ENCODE results near the gene TSC22D4. TPM values are rescaled to one million over a fixed set of nuclear protein-coding genes. Genes with fewer than 3 reads are reported as not detected.
"Not testable (repeated sequence)": the region's sequence is repeated elsewhere in the genome, so short reads cannot be mapped to it uniquely, and the experiment has no call there.

The TSC22D4 gene
- total RNA-seq, 2 experiments from 2014 or later, result 81.4 to 83.7 TPM

DNA sequence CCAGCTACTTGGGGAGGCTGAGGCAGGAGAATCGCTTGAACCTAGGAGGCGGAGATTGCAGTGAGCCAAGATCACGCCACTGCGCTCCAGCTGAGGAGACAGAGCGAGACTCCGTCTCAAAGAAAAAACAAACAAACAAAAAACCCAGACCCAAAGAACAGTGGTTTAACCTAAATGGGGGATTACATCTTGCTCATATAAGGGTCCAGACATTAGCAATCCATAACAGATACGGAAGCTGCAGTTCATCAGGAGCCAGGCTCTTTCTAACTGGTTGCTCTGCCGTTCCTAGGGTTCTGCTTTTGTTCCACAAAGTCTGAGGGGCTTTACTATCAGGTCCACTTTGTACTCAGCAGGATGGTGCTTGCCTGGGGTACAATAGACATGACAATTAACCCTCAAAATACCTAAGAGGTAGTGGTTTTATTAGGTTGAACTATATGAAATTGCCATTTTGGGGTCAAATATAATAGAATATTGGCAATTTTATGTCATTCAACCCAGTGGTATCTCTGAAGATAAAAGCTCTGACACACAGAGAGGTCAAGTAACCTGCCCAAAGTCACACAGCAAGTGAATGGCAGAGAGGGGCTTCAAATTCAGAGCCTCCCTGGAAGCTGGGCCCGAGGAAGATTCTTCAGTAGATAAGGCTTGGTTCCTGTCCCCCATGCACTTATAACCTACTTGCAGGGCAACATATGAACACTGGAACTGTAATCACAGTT is 26.0 kb upstream of the TSC22D4 start:
- Mint-ChIP-seq H3K27me3 (no peaks in the 10 kb centered on the region), H3K9me3 (no peaks in the 10 kb centered on the region), H3K36me3 (no peaks in the 10 kb centered on the region), H3K27ac (no peak overlapping the region), H3K4me3 (no peak overlapping the region), H3K4me1 (peaks cover 3% of the 10 kb centered on the region)
- DNase-seq, result no peak

GRCh38 chr7:100504031-100504430 is 25.0 kb upstream of the TSC22D4 start:
- not testable (repeated sequence) for H3K9me3 Mint-ChIP-seq, H3K4me1 Mint-ChIP-seq, DNase-seq, H3K27ac Mint-ChIP-seq, H3K4me3 Mint-ChIP-seq, H3K27me3 Mint-ChIP-seq, H3K36me3 Mint-ChIP-seq

DNA sequence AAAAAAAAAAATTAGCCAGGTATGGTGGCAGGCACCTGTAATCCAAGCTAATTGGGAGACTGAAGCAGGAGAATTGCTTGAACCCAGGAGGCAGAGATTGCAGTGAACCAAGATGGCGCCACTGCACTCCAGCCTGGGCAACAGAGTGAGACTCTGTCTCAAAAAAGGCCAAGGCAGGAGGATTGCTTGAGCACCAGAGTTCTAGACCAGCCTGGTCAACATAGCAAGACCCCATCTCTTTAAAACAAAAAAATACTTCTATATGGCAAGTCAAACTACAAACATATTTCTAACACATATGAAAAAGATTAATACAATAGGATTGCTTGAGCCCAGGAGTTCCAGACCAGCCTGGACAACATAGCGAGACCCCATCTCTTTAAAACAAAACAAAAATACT is 21.7 kb upstream of the TSC22D4 start:
- H3K36me3 Mint-ChIP-seq, H3K27ac Mint-ChIP-seq, H3K9me3 Mint-ChIP-seq, H3K4me1 Mint-ChIP-seq, H3K27me3 Mint-ChIP-seq, H3K4me3 Mint-ChIP-seq, DNase-seq: not testable (repeated sequence)

DNA sequence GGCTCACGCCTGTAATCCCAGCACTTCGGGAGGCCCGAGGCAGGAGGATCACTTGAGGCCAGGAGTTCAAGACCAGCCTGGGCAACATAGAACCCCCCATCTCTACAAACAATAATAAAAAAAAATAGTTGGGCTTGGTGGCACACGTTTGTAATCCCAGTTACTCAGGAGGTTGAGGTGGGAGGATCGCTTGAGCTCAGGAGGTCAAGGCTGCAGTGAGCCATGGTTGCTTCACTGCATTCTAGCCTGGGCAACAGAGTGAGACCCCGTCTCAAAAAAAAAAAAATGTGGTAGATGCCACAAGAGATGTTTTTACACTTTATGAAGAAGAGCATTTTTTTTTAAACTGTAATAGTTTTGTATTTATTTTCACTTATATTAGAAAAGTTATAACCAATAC is 17.5 kb upstream of the TSC22D4 start:
- H3K27ac Mint-ChIP-seq, result no peak overlapping the region
- H3K27me3 Mint-ChIP-seq, result no peaks in the 10 kb centered on the region
- no peak overlapping the region for H3K4me3 Mint-ChIP-seq
- no peak for DNase-seq
- no peaks in the 10 kb centered on the region for H3K36me3 Mint-ChIP-seq
- no peaks in the 10 kb centered on the region for H3K9me3 Mint-ChIP-seq
- peaks cover 7% of the 10 kb centered on the region for H3K4me1 Mint-ChIP-seq

- no peaks in the 10 kb centered on the region for H3K36me3 Mint-ChIP-seq
Observed at GRCh38 chr7:100493476-100494264, 14.7 kb upstream of the TSC22D4 start.

DNA sequence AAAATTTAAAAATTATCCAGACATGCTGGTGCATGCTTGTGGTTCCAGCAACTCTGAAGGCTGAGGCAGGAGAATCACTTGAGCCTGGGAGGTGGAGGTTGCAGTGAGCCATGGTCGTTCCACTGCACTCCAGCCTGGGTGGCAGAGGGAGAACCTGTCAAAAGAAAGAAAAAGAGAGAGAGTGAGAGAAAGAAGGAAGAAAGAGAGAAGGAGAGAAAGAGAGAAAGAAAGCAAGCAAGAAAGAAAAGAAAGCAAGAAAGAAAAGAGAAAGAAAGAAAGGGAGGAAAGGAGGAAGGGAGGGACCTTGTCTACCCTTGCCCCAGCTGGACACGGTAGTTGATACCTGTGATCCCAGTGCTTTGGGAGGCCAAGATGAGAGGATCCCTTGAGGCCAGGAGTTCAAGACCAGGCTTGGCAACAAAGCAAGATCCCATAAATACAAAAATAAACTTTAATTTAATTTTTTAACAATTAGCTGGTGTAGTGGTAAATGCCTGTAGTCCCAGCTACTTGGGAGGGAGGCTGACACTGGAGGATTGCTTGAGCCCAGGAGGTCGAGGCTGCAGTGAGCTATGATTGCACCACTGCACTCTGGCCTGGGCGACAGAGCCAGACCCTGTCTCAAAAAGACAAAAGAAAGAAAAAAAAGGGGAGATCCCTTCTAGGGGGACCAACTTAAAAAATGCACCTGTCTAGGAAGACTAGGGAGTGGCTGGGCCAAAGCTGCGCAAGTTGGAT is 13.9 kb upstream of the TSC22D4 start:
- H3K36me3 Mint-ChIP-seq, result no peaks in the 10 kb centered on the region
- H3K27me3 Mint-ChIP-seq, result no peaks in the 10 kb centered on the region
- DNase-seq, result no peak
- no peaks in the 10 kb centered on the region for H3K9me3 Mint-ChIP-seq
- peak overlapping the region; percentile 71 for H3K4me3 Mint-ChIP-seq
- peaks cover 10% of the 10 kb centered on the region for H3K4me1 Mint-ChIP-seq
- H3K27ac Mint-ChIP-seq, result no peak overlapping the region

More at GRCh38 chr7:100493476-100494264, 14.7 kb upstream of the TSC22D4 start:
- no peaks in the 10 kb centered on the region for H3K27me3 Mint-ChIP-seq
- no peak overlapping the region for H3K27ac Mint-ChIP-seq
- no peaks in the 10 kb centered on the region for H3K9me3 Mint-ChIP-seq
- H3K4me3 Mint-ChIP-seq, result peak overlapping the region; percentile 71
- peaks cover 10% of the 10 kb centered on the region for H3K4me1 Mint-ChIP-seq
- DNase-seq, result peak; percentile 74

DNA sequence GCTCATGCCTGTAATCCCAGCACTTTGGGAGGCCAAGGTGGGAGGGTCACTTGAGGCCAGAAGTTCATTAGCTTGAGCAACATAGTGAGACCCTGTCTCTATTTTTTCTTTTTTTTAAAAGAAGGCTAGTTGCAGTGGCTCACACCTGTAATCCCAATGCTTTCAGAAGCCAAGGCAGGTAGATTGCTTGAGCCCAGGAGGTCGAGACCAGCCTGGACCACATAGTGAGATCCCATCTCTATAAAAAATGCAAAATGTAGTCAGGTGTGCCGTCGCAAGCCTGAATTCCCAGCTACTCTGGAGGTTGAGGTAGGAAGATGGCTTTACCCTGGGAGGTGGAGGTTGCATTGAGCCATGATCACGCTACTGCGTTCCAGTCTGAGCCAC is 12.2 kb upstream of the TSC22D4 start:
- no peak overlapping the region for H3K27ac Mint-ChIP-seq
- no peak overlapping the region for H3K4me3 Mint-ChIP-seq
- H3K36me3 Mint-ChIP-seq, result no peaks in the 10 kb centered on the region
- no peaks in the 10 kb centered on the region for H3K9me3 Mint-ChIP-seq
- H3K27me3 Mint-ChIP-seq, result no peaks in the 10 kb centered on the region
- no peak for DNase-seq
- peaks cover 10% of the 10 kb centered on the region for H3K4me1 Mint-ChIP-seq

- no peak overlapping the region for H3K4me3 Mint-ChIP-seq
- no peak for DNase-seq
- H3K36me3 Mint-ChIP-seq, result no peaks in the 10 kb centered on the region
- no peaks in the 10 kb centered on the region for H3K27me3 Mint-ChIP-seq
- H3K27ac Mint-ChIP-seq, result no peak overlapping the region
- peaks cover 10% of the 10 kb centered on the region for H3K4me1 Mint-ChIP-seq
- no peaks in the 10 kb centered on the region for H3K9me3 Mint-ChIP-seq
Observed at GRCh38 chr7:100490483-100491191, 11.6 kb upstream of the TSC22D4 start.

DNA sequence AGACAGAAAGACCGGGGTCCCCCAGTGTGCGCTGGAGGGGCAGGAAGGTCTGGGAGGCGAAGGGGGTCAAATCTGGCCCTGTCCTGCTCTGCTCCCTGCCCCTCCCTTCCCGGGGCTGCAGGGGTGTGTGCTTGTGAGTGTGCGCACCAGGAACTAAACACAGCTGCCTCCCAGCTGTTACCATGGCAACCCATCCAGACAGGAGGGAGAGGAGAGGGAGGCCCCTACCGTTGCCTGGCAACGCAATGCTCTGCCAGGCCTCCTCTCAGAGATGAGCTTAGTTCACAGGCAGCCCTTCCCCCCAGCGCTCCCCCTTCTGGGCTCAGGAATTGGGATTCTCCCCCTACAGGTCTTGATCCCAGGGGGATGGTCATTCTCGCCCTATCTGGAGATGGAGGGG is 10.8 kb upstream of the TSC22D4 start:
- Mint-ChIP-seq H3K4me1 (peaks cover 10% of the 10 kb centered on the region), H3K36me3 (no peaks in the 10 kb centered on the region), H3K9me3 (no peaks in the 10 kb centered on the region), H3K27me3 (no peaks in the 10 kb centered on the region), H3K4me3 (no peak overlapping the region), H3K27ac (no peak overlapping the region)
- peak; percentile 57 for DNase-seq

DNA sequence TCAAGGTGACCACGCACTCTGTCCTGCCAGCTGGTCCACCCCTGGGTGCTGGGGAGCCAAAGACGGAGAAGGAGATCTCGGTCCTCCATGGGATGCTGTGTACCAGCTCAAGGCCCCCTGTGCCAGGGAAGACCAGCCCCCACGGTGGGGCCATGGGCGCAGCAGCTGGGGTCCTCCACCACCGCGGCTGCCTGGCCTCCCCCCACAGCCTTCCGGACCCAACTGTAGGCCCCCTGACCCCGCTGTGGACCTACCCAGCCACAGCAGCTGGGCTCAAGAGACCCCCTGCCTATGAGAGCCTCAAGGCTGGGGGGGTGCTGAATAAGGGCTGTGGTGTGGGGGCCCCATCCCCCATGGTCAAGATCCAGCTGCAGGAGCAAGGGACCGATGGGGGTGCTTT is 10.1 kb upstream of the TSC22D4 start:
- Mint-ChIP-seq H3K27me3 (no peaks in the 10 kb centered on the region), H3K4me1 (peaks cover 10% of the 10 kb centered on the region), H3K27ac (no peak overlapping the region), H3K4me3 (no peak overlapping the region), H3K9me3 (no peaks in the 10 kb centered on the region), H3K36me3 (no peaks in the 10 kb centered on the region)
- no peak for DNase-seq

- DNase-seq, result no peak
- peaks cover 7% of the 10 kb centered on the region for H3K4me1 Mint-ChIP-seq
- H3K4me3 Mint-ChIP-seq, result no peak overlapping the region
- H3K9me3 Mint-ChIP-seq, result no peaks in the 10 kb centered on the region
- no peaks in the 10 kb centered on the region for H3K27me3 Mint-ChIP-seq
- no peak overlapping the region for H3K27ac Mint-ChIP-seq
- no peaks in the 10 kb centered on the region for H3K36me3 Mint-ChIP-seq
Observed at GRCh38 chr7:100488333-100489095, 9.5 kb upstream of the TSC22D4 start.

GRCh38 chr7:100486753-100487446 is 7.9 kb upstream of the TSC22D4 start:
- Mint-ChIP-seq H3K27me3 (no peaks in the 10 kb centered on the region), H3K27ac (no peak overlapping the region), H3K9me3 (no peaks in the 10 kb centered on the region), H3K36me3 (no peaks in the 10 kb centered on the region), H3K4me3 (no peak overlapping the region), H3K4me1 (peaks cover 11% of the 10 kb centered on the region)
- no peak for DNase-seq

DNA sequence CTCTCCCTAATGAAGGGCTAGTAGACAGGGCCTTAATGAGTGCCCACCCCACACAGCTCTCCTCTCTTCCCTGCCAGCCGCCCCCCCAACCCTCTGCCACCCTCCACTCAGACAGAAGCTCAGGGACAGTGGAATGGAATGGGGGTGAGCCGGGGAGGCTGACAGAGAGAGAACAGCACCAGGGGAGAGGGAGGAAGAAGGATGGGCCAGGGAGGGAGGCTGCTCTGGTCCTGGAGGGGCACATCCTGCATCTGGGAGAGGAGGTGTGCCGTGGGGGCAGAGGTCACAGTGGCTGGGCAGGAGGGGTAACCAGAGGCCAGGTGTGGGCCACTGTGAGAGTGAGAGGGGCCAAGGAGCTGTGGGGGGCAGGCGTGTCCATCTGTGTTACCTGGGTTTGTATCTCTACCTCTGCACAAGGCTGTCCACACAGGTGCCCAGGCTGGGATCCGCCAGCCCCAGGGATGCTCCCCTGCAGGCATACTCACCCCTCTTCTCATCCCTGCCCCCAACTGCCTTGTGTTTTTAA is 7.2 kb upstream of the TSC22D4 start:
- Mint-ChIP-seq H3K4me3 (no peak overlapping the region), H3K27ac (no peak overlapping the region), H3K9me3 (no peaks in the 10 kb centered on the region), H3K4me1 (peaks cover 11% of the 10 kb centered on the region), H3K27me3 (no peaks in the 10 kb centered on the region), H3K36me3 (no peaks in the 10 kb centered on the region)
- no peak for DNase-seq

- no peak overlapping the region for H3K4me3 Mint-ChIP-seq
- no peaks in the 10 kb centered on the region for H3K27me3 Mint-ChIP-seq
- H3K4me1 Mint-ChIP-seq, result peaks cover 11% of the 10 kb centered on the region
- H3K27ac Mint-ChIP-seq, result no peak overlapping the region
- no peaks in the 10 kb centered on the region for H3K9me3 Mint-ChIP-seq
- H3K36me3 Mint-ChIP-seq, result no peaks in the 10 kb centered on the region
- no peak for DNase-seq
Observed at GRCh38 chr7:100485471-100485876, 6.5 kb upstream of the TSC22D4 start.

Data from activated naive CD8-positive, alpha-beta T cell treated with anti-CD3 and anti-CD28 coated beads for 36 hours (primary cell).